Small intestine (tissue), 7 donors: ENCODE results near the gene KIAA0513. TPM values are rescaled to one million over a fixed set of nuclear protein-coding genes. Genes with fewer than 3 reads are reported as not detected.
"Not testable (repeated sequence)": the region's sequence is repeated elsewhere in the genome, so short reads cannot be mapped to it uniquely, and the experiment has no call there.

Experiments used
- DNase-seq, 2 donors: peaks; one replicate each; pipeline versions ENCODE4 v3.0.0 to v3.0.0-alpha.2; 2013
- FAIRE-seq: peaks from 2 replicates; lab custom pipeline; 2012; peaks lifted over from hg19 to GRCh38; lab: Jason Lieb, UNC
- H3K27ac ChIP-seq, 3 donors: one replicate each; pipeline ENCODE4 v1.5.1; 2013; ENCODE audit warnings: low read length in 2 of 3, mild to moderate bottlenecking in 2 of 3, control low read depth in 1 of 3, inconsistent platforms in 1 of 3, low read depth in 1 of 3, moderate library complexity in 1 of 3
- H3K27me3 ChIP-seq, 3 donors: one replicate each; pipeline ENCODE4 v1.6.1; 2013; ENCODE audit warnings: low read length in 3 of 3, inconsistent platforms in 1 of 3; ENCODE audit not compliant: control insufficient read depth in 3 of 3, insufficient read depth in 3 of 3
- H3K36me3 ChIP-seq, 3 donors: one replicate each; pipeline ENCODE4 v1.6.1; 2013; ENCODE audit warnings: low read length in 3 of 3, inconsistent platforms in 1 of 3, low read depth in 1 of 3, mild to moderate bottlenecking in 1 of 3, moderate library complexity in 1 of 3; ENCODE audit not compliant: control insufficient read depth in 3 of 3, insufficient read depth in 2 of 3
- H3K4me1 ChIP-seq, 3 donors: one replicate each; pipeline ENCODE4 v1.6.1; 2013; ENCODE audit warnings: low read length in 2 of 3, inconsistent platforms in 1 of 3, low read depth in 1 of 3, mild to moderate bottlenecking in 1 of 3, moderate library complexity in 1 of 3; ENCODE audit not compliant: control insufficient read depth in 3 of 3, insufficient read depth in 2 of 3
- H3K4me3 ChIP-seq, 3 donors: one replicate each; pipeline ENCODE4 v1.5.1; 2013; ENCODE audit warnings: low read length in 3 of 3, control low read depth in 1 of 3, inconsistent platforms in 1 of 3, low read depth in 1 of 3, mild to moderate bottlenecking in 1 of 3, moderate library complexity in 1 of 3
- H3K9me3 ChIP-seq, 2 donors: one replicate each; pipeline ENCODE4 v1.6.1; 2013; ENCODE audit warnings: low read depth in 1 of 2, low read length in 1 of 2; ENCODE audit not compliant: control insufficient read depth in 2 of 2, insufficient read depth in 1 of 2
- WGBS, 3 donors: extraction: QIAGEN DNeasy Blood & Tissue Kit; methylation state at CpG; one replicate each; pipeline ENCODE4 v1.1.7; 2013; 5-methylcytosine and 5-hydroxymethylcytosine counted together
- polyA plus RNA-seq, 4 donors: library from polyadenylated mRNA; stranded (reverse) in 3 of 4; unstranded in 1 of 4; fragments of 200-250 nt in 3 of 4; fragments of 120-200 nt in 1 of 4; gene quantifications; one replicate each; pipeline versions ENCODE4 v1.2.1 to v1.2.3, GENCODE V29; 2013
- donor health status: healthy with polysubstance abuse.
- donor health status: control.
- donor health status: control.
- donor health status: Bipolar disorder and iron deficiency.
- donor health status: healthy.

Gene KIAA0513
- polyA plus RNA-seq, 4 donors: 2.9 to 8.1 (median 5.1) TPM

- Histone ChIP-seq H3K4me3 (no peak overlapping the region), H3K36me3 (no peaks in the 10 kb centered on the region), H3K4me1 (peaks cover 0 to 8% (median 0%) of the 10 kb centered on the region in 3 donors), H3K27ac (no peak overlapping the region), H3K9me3 (peaks cover 0 to 10% of the 10 kb centered on the region in 2 donors), H3K27me3 (no peaks in the 10 kb centered on the region)
- 88 to 96% (median 92%) methylated on average over 12 of the region's 12 CpGs for WGBS, 3 donors
- DNase-seq (no peak), FAIRE-seq (no peak)
These were observed 89.8 kb downstream of the KIAA0513 start for GRCh38 chr16:85117418-85117817.

GRCh38 chr16:85120006-85120340 is 92.4 kb downstream of the KIAA0513 start:
- Histone ChIP-seq H3K4me3 (no peak overlapping the region), H3K27ac (no peak overlapping the region), H3K4me1 (peaks cover 0 to 4% (median 0%) of the 10 kb centered on the region in 3 donors), H3K27me3 (no peaks in the 10 kb centered on the region), H3K36me3 (no peaks in the 10 kb centered on the region), H3K9me3 (peaks cover 0 to 10% of the 10 kb centered on the region in 2 donors)
- FAIRE-seq: no peak
- no peak for DNase-seq
- WGBS, 3 donors: 70 to 79% (median 71%) methylated on average over 4 of the region's 4 CpGs

- H3K9me3 ChIP-seq, H3K27me3 ChIP-seq, DNase-seq, FAIRE-seq, H3K4me1 ChIP-seq, H3K4me3 ChIP-seq, H3K36me3 ChIP-seq: not testable (repeated sequence)
- H3K27ac ChIP-seq: peak overlapping the region in 1 of 3 donors; percentile 40
- WGBS, 3 donors: 93 to 97% (median 94%) methylated on average over 6 of the region's 6 CpGs
These were observed 95.8 kb downstream of the KIAA0513 start for GRCh38 chr16:85123441-85123840.

GRCh38 chr16:85123891-85124635 is 96.5 kb downstream of the KIAA0513 start:
- Histone ChIP-seq H3K27me3 (no peaks in the 10 kb centered on the region), H3K27ac (peak overlapping the region in 1 of 3 donors; percentile 40), H3K4me3 (no peak overlapping the region), H3K9me3 (no peaks in the 10 kb centered on the region), H3K36me3 (no peaks in the 10 kb centered on the region), H3K4me1 (peaks cover 0 to 8% (median 0%) of the 10 kb centered on the region in 3 donors)
- FAIRE-seq: no peak
- 75 to 86% (median 78%) methylated on average over 34 of the region's 34 CpGs for WGBS, 3 donors
- DNase-seq: no peak

GRCh38 chr16:85124636-85125346 is 97.2 kb downstream of the KIAA0513 start:
- FAIRE-seq: no peak

GRCh38 chr16:85125570-85126393 is 98.2 kb downstream of the KIAA0513 start:
- WGBS, 3 donors: 59 to 80% (median 75%) methylated on average over 16 of the region's 16 CpGs
- FAIRE-seq: no peak
- Histone ChIP-seq H3K4me1 (peaks cover 0 to 8% (median 0%) of the 10 kb centered on the region in 3 donors), H3K4me3 (no peak overlapping the region), H3K36me3 (no peaks in the 10 kb centered on the region), H3K27ac (no peak overlapping the region), H3K9me3 (no peaks in the 10 kb centered on the region), H3K27me3 (no peaks in the 10 kb centered on the region)
- no peak for DNase-seq

More at GRCh38 chr16:85124636-85125346, 97.2 kb downstream of the KIAA0513 start:
- WGBS, 3 donors: 82 to 88% (median 86%) methylated on average over 11 of the region's 11 CpGs
- H3K4me1 ChIP-seq: peaks cover 0 to 8% (median 0%) of the 10 kb centered on the region in 3 donors
- H3K9me3 ChIP-seq: no peaks in the 10 kb centered on the region
- H3K4me3 ChIP-seq: no peak overlapping the region
- peak overlapping the region in 1 of 3 donors; percentile 15 for H3K27ac ChIP-seq
- H3K36me3 ChIP-seq: no peaks in the 10 kb centered on the region
- no peaks in the 10 kb centered on the region for H3K27me3 ChIP-seq
- DNase-seq: no peak

GRCh38 chr16:85126394-85126704 is 98.8 kb downstream of the KIAA0513 start:
- no peaks in the 10 kb centered on the region for H3K9me3 ChIP-seq
- peaks cover 0 to 8% (median 0%) of the 10 kb centered on the region in 3 donors for H3K4me1 ChIP-seq
- WGBS, 3 donors: 34 to 63% (median 45%) methylated on average over 12 of the region's 12 CpGs
- no peaks in the 10 kb centered on the region for H3K27me3 ChIP-seq
- H3K4me3 ChIP-seq: no peak overlapping the region
- FAIRE-seq (no peak), DNase-seq (no peak)
- H3K36me3 ChIP-seq: no peaks in the 10 kb centered on the region
- H3K27ac ChIP-seq: no peak overlapping the region

GRCh38 chr16:85126705-85127378 is 99.2 kb downstream of the KIAA0513 start:
- H3K4me1 ChIP-seq: peaks cover 0 to 8% (median 0%) of the 10 kb centered on the region in 3 donors
- H3K36me3 ChIP-seq: no peaks in the 10 kb centered on the region
- 36 to 42% (median 38%) methylated on average over 20 of the region's 20 CpGs for WGBS, 3 donors
- H3K9me3 ChIP-seq: no peaks in the 10 kb centered on the region
- no peaks in the 10 kb centered on the region for H3K27me3 ChIP-seq
- no peak overlapping the region for H3K27ac ChIP-seq
- FAIRE-seq (no peak), DNase-seq (peak in 1 of 2 donors; percentile 31)
- no peak overlapping the region for H3K4me3 ChIP-seq
